Keratinocyte (primary cell): ENCODE data around the gene SLC8A1. TPM values are rescaled to one million over a fixed set of nuclear protein-coding genes. Genes with fewer than 3 reads are reported as not detected.

Source experiments
- DNase-seq: peaks from one replicate; pipeline ENCODE4 v3.0.0-alpha.2; 2011; ENCODE audit warnings: low read depth, missing footprints, low spot score
- FAIRE-seq: peaks from 2 replicates; lab custom pipeline; 2011; peaks lifted over from hg19 to GRCh38; lab: Jason Lieb, UNC
- H2AFZ ChIP-seq: 2 replicates; pipeline ENCODE4 v1.6.0; 2012; ENCODE audit warnings: low read length, control low read depth, inconsistent platforms; ENCODE audit not compliant: control insufficient read depth
- H3K27ac ChIP-seq: 2 replicates; pipeline ENCODE4 v1.5.1; 2011; ENCODE audit warnings: low read length; ENCODE audit not compliant: control insufficient read depth, insufficient read depth
- H3K27me3 ChIP-seq: 3 replicates; pipeline ENCODE4 v1.6.0; 2011; ENCODE audit warnings: low read length; ENCODE audit not compliant: control insufficient read depth, insufficient read depth; ENCODE audit errors: extremely low read depth
- H3K36me3 ChIP-seq, 2 experiments: 2 replicates in 1 of 2; 3 replicates in 1 of 2; pipeline ENCODE4 v1.5.1; 2011; ENCODE audit warnings: low read length in 2 of 2, mild to moderate bottlenecking in 1 of 2; ENCODE audit not compliant: control insufficient read depth in 2 of 2, insufficient read depth in 2 of 2; ENCODE audit errors: extremely low read depth in 1 of 2
- H3K4me1 ChIP-seq: 3 replicates; pipeline ENCODE4 v1.5.1; 2011; ENCODE audit warnings: low read length; ENCODE audit not compliant: control insufficient read depth, insufficient read depth; ENCODE audit errors: extremely low read depth
- H3K4me2 ChIP-seq: 3 replicates; pipeline ENCODE4 v1.6.0; 2011; ENCODE audit warnings: low read depth, low read length; ENCODE audit not compliant: control insufficient read depth, insufficient read depth; ENCODE audit errors: extremely low read depth
- H3K4me3 ChIP-seq, 3 experiments: fragments of 200-600 bp in 1 of 3; sonication (generic) in 1 of 3; 2 replicates in 2 of 3; 3 replicates in 1 of 3; pipeline ENCODE4 v1.5.1; 2011 to 2016; ENCODE audit warnings: low read length in 3 of 3, mild to moderate bottlenecking in 3 of 3, control low read depth in 2 of 3, inconsistent platforms in 1 of 3, low read depth in 1 of 3, mixed read lengths in 1 of 3, mixed run types in 1 of 3, moderate library complexity in 1 of 3; ENCODE audit not compliant: control insufficient read depth in 2 of 3, insufficient read depth in 2 of 3; ENCODE audit errors: extremely low read depth in 1 of 3
- H3K79me2 ChIP-seq: 2 replicates; pipeline ENCODE4 v1.6.0; 2012; ENCODE audit warnings: low read length; ENCODE audit not compliant: control insufficient read depth, insufficient read depth
- H3K9ac ChIP-seq: 3 replicates; pipeline ENCODE4 v1.6.0; 2011; ENCODE audit warnings: low read length; ENCODE audit not compliant: control insufficient read depth, insufficient read depth; ENCODE audit errors: extremely low read depth
- H3K9me1 ChIP-seq: 3 replicates; pipeline ENCODE4 v1.6.0; 2011; ENCODE audit warnings: low read length; ENCODE audit not compliant: control insufficient read depth, insufficient read depth; ENCODE audit errors: extremely low read depth
- H3K9me3 ChIP-seq: 2 replicates; pipeline ENCODE4 v1.5.1; 2012; ENCODE audit warnings: low read depth, low read length; ENCODE audit not compliant: control insufficient read depth
- H4K20me1 ChIP-seq: 3 replicates; pipeline ENCODE4 v1.6.0; 2011; ENCODE audit warnings: low read length; ENCODE audit not compliant: control insufficient read depth, insufficient read depth; ENCODE audit errors: extremely low read depth
- EZH2 ChIP-seq: IDR thresholded peaks from one replicate; pipeline ENCODE4 v1.6.1; 2012; ENCODE audit warnings: inconsistent platforms, mild to moderate bottlenecking, low read length, moderate library complexity
- dilution Hi-C: fragments of 300-500 bp; cut with MboI; formaldehyde crosslinking; loops from one replicate; pipeline ENCODE4 v1.7.0; 2020; ENCODE audit warnings: low sequenced_read_pairs; ENCODE audit not compliant: extremely low pct_ligation_motif_present
- polyA plus RNA-seq, 5 experiments: library from polyadenylated mRNA; depleted of rRNA in 3 of 5; stranded (reverse) in 3 of 5; stranded (forward) in 1 of 5; unstranded in 1 of 5; fragments of >200 nt; gene quantifications; 1 replicate in 1 of 5; 2 replicates in 3 of 5; 3 replicates in 1 of 5; pipeline versions ENCODE4 v1.2.1 to v1.2.3, GENCODE V29; 2011 to 2012; ENCODE audit warnings: missing spikeins in 2 of 5, low read depth in 1 of 5, low replicate concordance in 1 of 5
- TF ChIP-seq, protein P1 (sequence below), 3 experiments: IDR thresholded peaks in 1 of 3; conservative IDR thresholded peaks in 1 of 3; optimal IDR thresholded peaks in 1 of 3; 2 replicates in 2 of 3; 3 replicates in 1 of 3; pipeline versions ENCODE3 to v1.5.1; 2011; ENCODE audit warnings: low read length in 3 of 3, mild to moderate bottlenecking in 3 of 3, moderate library complexity in 2 of 3, control low read depth in 1 of 3, inconsistent platforms in 1 of 3; ENCODE audit not compliant: insufficient read depth in 2 of 3; ENCODE audit errors: extremely low read depth in 1 of 3

The SLC8A1 gene
- polyA plus RNA-seq, 1 donor (not counting 4 experiments of a cell fraction or from before 2014, with no cell fraction given), result 2.7 TPM

DNA sequence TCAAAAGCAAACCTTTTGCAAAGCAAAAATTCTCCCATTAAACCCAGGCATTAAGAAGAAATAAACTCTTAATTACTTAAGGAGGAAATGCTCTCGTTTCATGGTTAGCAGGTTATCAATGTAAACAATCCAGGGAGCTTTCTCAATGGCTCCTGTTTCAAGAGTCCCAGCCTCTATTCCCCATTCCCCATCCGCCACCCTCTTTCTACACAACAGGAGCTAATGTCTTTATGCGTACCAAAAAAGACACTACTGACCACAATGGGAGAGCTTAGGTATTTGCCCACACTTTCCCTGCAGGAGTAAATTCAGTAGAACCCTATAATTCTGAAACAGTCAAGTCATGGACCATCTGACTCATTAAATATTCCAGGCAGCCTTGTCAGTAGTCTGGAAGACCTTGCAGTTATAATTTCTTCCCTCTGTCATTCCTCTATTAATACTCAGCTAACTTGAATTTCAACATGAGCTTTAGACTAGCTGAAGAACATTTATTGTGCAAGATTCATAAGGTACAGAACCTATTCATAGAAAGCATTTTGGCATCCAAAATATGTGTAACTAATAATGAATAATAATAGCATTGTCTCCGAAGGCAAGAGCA, 48.6 kb downstream of the SLC8A1 start:
- no peak overlapping the region for H2AFZ ChIP-seq
- H3K4me3 ChIP-seq, result no peak overlapping the region
- H3K9me1 ChIP-seq, result no peaks in the 10 kb centered on the region
- H3K9ac ChIP-seq, result no peak overlapping the region
- no peaks in the 10 kb centered on the region for H3K79me2 ChIP-seq
- FAIRE-seq, result peak; percentile 20
- H3K27me3 ChIP-seq, result no peaks in the 10 kb centered on the region
- peaks cover 36% of the 10 kb centered on the region for H3K4me1 ChIP-seq
- peak overlapping the region; percentile 46 for H3K4me2 ChIP-seq
- TF ChIP-seq, protein P1, sequence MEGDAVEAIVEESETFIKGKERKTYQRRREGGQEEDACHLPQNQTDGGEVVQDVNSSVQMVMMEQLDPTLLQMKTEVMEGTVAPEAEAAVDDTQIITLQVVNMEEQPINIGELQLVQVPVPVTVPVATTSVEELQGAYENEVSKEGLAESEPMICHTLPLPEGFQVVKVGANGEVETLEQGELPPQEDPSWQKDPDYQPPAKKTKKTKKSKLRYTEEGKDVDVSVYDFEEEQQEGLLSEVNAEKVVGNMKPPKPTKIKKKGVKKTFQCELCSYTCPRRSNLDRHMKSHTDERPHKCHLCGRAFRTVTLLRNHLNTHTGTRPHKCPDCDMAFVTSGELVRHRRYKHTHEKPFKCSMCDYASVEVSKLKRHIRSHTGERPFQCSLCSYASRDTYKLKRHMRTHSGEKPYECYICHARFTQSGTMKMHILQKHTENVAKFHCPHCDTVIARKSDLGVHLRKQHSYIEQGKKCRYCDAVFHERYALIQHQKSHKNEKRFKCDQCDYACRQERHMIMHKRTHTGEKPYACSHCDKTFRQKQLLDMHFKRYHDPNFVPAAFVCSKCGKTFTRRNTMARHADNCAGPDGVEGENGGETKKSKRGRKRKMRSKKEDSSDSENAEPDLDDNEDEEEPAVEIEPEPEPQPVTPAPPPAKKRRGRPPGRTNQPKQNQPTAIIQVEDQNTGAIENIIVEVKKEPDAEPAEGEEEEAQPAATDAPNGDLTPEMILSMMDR (optimal IDR thresholded peaks at IDR 0.05 in 1 of 3, IDR thresholded peaks at IDR 0.05 in 1 of 3, conservative IDR thresholded peaks at IDR 0.05 in 1 of 3; ENCODE audit: extremely low read depth in 1 of 3, insufficient read depth in 2 of 3, low read length in 3 of 3), result no peak
- TF ChIP-seq EZH2, result no peak
- dilution Hi-C loops, result no loop called here
- H3K27ac ChIP-seq, result peak overlapping the region; percentile 69
- no peaks in the 10 kb centered on the region for H3K36me3 ChIP-seq
- no peaks in the 10 kb centered on the region for H4K20me1 ChIP-seq
- no peaks in the 10 kb centered on the region for H3K9me3 ChIP-seq
- peak; percentile 87 for DNase-seq

DNA sequence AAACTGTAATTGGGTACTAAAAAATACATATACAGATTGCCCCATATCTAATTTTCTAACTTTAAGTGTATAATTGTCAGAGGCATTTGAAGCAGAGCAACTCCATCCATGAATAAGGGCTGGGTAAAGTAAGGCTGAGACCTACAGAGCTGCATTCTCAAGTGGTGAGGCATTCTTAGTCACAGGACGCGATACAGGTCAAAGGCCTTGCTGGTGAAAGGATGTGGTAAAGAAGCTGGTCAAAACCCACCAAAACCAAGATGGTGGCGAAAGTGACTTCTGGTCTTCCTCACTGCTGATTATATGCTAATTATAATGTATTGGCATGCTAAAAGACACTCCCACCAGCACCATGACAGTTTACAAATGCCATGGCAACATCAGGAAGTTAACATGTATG, 50.0 kb downstream of the SLC8A1 start:
- H2AFZ ChIP-seq, result peak overlapping the region; percentile 35
- H3K4me3 ChIP-seq, result no peak overlapping the region
- peak overlapping the region; percentile 49 for H3K27ac ChIP-seq
- TF ChIP-seq, protein P1 (optimal IDR thresholded peaks at IDR 0.05 in 1 of 3, IDR thresholded peaks at IDR 0.05 in 1 of 3, conservative IDR thresholded peaks at IDR 0.05 in 1 of 3; ENCODE audit: extremely low read depth in 1 of 3, insufficient read depth in 2 of 3, low read length in 3 of 3), result no peak
- no peak for TF ChIP-seq EZH2
- H3K9ac ChIP-seq, result no peak overlapping the region
- no peaks in the 10 kb centered on the region for H3K9me3 ChIP-seq
- dilution Hi-C loops, result no loop called here
- FAIRE-seq, result peak; percentile 94
- no peaks in the 10 kb centered on the region for H4K20me1 ChIP-seq
- no peaks in the 10 kb centered on the region for H3K36me3 ChIP-seq
- peak; percentile 64 for DNase-seq
- H3K9me1 ChIP-seq, result no peaks in the 10 kb centered on the region
- H3K27me3 ChIP-seq, result no peaks in the 10 kb centered on the region
- peaks cover 36% of the 10 kb centered on the region for H3K4me1 ChIP-seq
- H3K4me2 ChIP-seq, result peak overlapping the region; percentile 49
- no peaks in the 10 kb centered on the region for H3K79me2 ChIP-seq
